Activated CD4-positive, alpha-beta T cell treated with anti-CD3 and anti-CD28 coated beads, Interleukin-2, amount 50 U/mL, for 4 hours (primary cell): ENCODE measurements around the gene ASAP2.

Experiments used
- DNase-seq, 2 experiments: peaks; one replicate each; pipeline ENCODE4 v3.0.0-alpha.2; 2020

Gene ASAP2

DNA sequence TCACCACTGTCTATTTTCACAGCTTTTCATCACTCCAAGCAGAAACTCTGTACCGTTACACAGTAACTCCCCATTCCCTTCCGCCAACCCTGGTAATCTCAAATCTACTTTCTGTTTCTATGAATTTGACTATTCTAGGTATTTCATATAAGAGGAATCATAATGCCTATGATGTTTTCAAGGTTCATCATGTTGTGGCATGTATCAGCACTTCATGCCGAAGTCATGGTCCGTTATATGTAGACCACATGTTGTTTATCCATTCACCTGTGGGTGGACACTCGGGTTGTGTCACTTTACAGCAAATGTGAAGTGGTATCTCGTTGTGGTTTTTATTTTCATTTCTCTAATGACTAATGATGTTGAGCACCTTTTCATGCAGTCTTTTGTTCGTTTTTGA lies 238.5 kb downstream of the ASAP2 start:
- no peak for DNase-seq

DNA sequence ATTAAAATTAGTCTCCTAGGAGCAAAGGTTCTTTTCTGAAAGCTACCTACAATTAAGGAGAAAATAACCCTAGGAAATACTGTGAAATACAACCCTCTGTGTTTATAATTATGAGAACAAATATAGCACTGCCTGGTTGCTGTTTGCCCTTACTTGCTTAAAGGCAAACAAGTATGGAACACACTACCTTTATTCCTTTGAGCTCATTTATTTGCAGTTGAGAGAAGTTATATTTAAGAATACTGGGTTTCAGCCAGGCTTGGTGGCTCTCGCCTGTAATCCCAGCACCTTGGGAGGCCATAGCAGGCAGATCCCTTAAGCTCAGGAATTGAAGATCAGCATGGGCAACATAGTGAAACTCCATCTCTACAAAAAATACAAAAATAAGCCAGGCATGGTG lies 244.6 kb downstream of the ASAP2 start:
- no peak for DNase-seq
